DND-41 (cell line): Measurements from ENCODE around the gene NTS.

Experiments used
- ATAC-seq: fragments of 200-7000 bp; cut with Tn5 transposase; 3 replicates; pipeline ENCODE4 v1.9.1; 2021; ENCODE audit warnings: low read depth; ENCODE audit not compliant: insufficient read depth
- DNase-seq: peaks from one replicate; pipeline ENCODE4 v3.0.0-alpha.2; 2020
- H2AFZ ChIP-seq: 2 replicates; pipeline ENCODE4 v1.6.0; 2012; ENCODE audit warnings: low read depth, low read length
- H3K27ac ChIP-seq: 2 replicates; pipeline ENCODE4 v1.5.1; 2012; ENCODE audit warnings: low read length, inconsistent platforms
- H3K27me3 ChIP-seq: fragments of 200-600 bp; sonication (generic); 2 replicates; pipeline ENCODE4 v1.6.0; 2012; ENCODE audit warnings: low read length, mild to moderate bottlenecking, inconsistent platforms; ENCODE audit not compliant: insufficient read depth, poor library complexity
- H3K36me3 ChIP-seq: 2 replicates; pipeline ENCODE4 v1.5.1; 2012; ENCODE audit warnings: low read length, inconsistent platforms; ENCODE audit not compliant: insufficient read depth
- H3K4me1 ChIP-seq: 2 replicates; pipeline ENCODE4 v1.5.1; 2012; ENCODE audit warnings: mild to moderate bottlenecking, low read length; ENCODE audit not compliant: insufficient read depth
- H3K4me2 ChIP-seq: 2 replicates; pipeline ENCODE4 v1.6.0; 2012; ENCODE audit warnings: mild to moderate bottlenecking, moderate library complexity, low read length, inconsistent platforms; ENCODE audit not compliant: insufficient read depth
- H3K4me3 ChIP-seq, 2 experiments: fragments of 200-600 bp in 1 of 2; shearing (Covaris generic) in 1 of 2; 2 replicates each; pipeline ENCODE4 v1.5.1; 2012 to 2016; ENCODE audit warnings: inconsistent platforms in 2 of 2, low read length in 2 of 2, mild to moderate bottlenecking in 2 of 2, low read depth in 1 of 2, moderate library complexity in 1 of 2
- H3K79me2 ChIP-seq: 2 replicates; pipeline ENCODE4 v1.6.0; 2012; ENCODE audit warnings: low read length, inconsistent platforms; ENCODE audit not compliant: insufficient read depth
- H3K9ac ChIP-seq: 2 replicates; pipeline ENCODE4 v1.6.0; 2012; ENCODE audit warnings: low read depth, mild to moderate bottlenecking, inconsistent platforms, low read length, moderate library complexity
- H3K9me3 ChIP-seq: 2 replicates; pipeline ENCODE4 v1.5.1; 2012; ENCODE audit warnings: low read length, moderate library complexity, mild to moderate bottlenecking, inconsistent platforms; ENCODE audit not compliant: insufficient read depth, severe bottlenecking
- H4K20me1 ChIP-seq: 2 replicates; pipeline ENCODE4 v1.6.0; 2012; ENCODE audit warnings: low read length; ENCODE audit not compliant: insufficient read depth
- CTCF ChIP-seq: IDR thresholded peaks from 2 replicates; pipeline ENCODE4 v1.5.1; 2012; ENCODE audit warnings: borderline replicate concordance, low read length, moderate library complexity, mild to moderate bottlenecking; ENCODE audit not compliant: poor library complexity, severe bottlenecking; ENCODE audit errors: extremely low read depth
- EZH2 ChIP-seq: IDR thresholded peaks from 3 replicates; pipeline ENCODE4 v1.6.1; 2012; ENCODE audit warnings: borderline replicate concordance, low read depth, mild to moderate bottlenecking, moderate library complexity, low read length, inconsistent platforms; ENCODE audit not compliant: severe bottlenecking

Gene NTS

GRCh38 chr12:85874031-85874461 is at the start of gene NTS:
TSS of gene NTS (plus strand) at chr12:85874295. CDS start at chr12:85874404, 109 bp downstream.
- Histone ChIP-seq H3K9me3 (no peaks in the 10 kb centered on the region), H3K79me2 (no peaks in the 10 kb centered on the region), H3K4me2 (no peak within 1 kb of the TSS), H3K4me1 (no peaks in the 10 kb centered on the region), H3K36me3 (no peaks in the 10 kb centered on the region), H3K4me3 (no peak within 1 kb of the TSS), H4K20me1 (no peaks in the 10 kb centered on the region), H3K27ac (no peak within 1 kb of the TSS), H2AFZ (no peak within 1 kb of the TSS), H3K27me3 (no peaks in the 10 kb centered on the region), H3K9ac (no peak within 1 kb of the TSS)
- TF ChIP-seq EZH2 (no peak), CTCF (no peak)
- DNase-seq, result no peak
- ATAC-seq, result no peak

- no peak overlapping the region for H3K4me3 ChIP-seq
- no peaks in the 10 kb centered on the region for H3K36me3 ChIP-seq
- no peak for ATAC-seq
- H3K27me3 ChIP-seq, result no peaks in the 10 kb centered on the region
- no peak for DNase-seq
- no peaks in the 10 kb centered on the region for H3K79me2 ChIP-seq
- H3K4me2 ChIP-seq, result no peak overlapping the region
- no peaks in the 10 kb centered on the region for H3K9me3 ChIP-seq
- no peak overlapping the region for H3K9ac ChIP-seq
- H3K27ac ChIP-seq, result no peak overlapping the region
- no peaks in the 10 kb centered on the region for H4K20me1 ChIP-seq
- no peak overlapping the region for H2AFZ ChIP-seq
- no peaks in the 10 kb centered on the region for H3K4me1 ChIP-seq
- TF ChIP-seq EZH2, result no peak
- TF ChIP-seq CTCF, result no peak
Measured at GRCh38 chr12:85825746-85826145, 48.3 kb upstream of the NTS start.

GRCh38 chr12:85828576-85828975 is 45.5 kb upstream of the NTS start:
- Histone ChIP-seq H3K27ac (no peak overlapping the region), H3K4me3 (no peak overlapping the region), H3K4me1 (no peaks in the 10 kb centered on the region), H4K20me1 (no peaks in the 10 kb centered on the region), H3K27me3 (no peaks in the 10 kb centered on the region), H3K9ac (no peak overlapping the region), H3K36me3 (no peaks in the 10 kb centered on the region), H3K79me2 (no peaks in the 10 kb centered on the region), H2AFZ (no peak overlapping the region), H3K9me3 (no peaks in the 10 kb centered on the region), H3K4me2 (no peak overlapping the region)
- TF ChIP-seq CTCF (no peak), EZH2 (no peak)
- DNase-seq (no peak), ATAC-seq (no peak)

GRCh38 chr12:85829391-85829790 is 44.7 kb upstream of the NTS start:
- TF ChIP-seq CTCF (no peak), EZH2 (no peak)
- Histone ChIP-seq H3K4me3 (no peak overlapping the region), H3K27ac (no peak overlapping the region), H3K27me3 (no peaks in the 10 kb centered on the region), H3K4me2 (no peak overlapping the region), H4K20me1 (no peaks in the 10 kb centered on the region), H3K36me3 (no peaks in the 10 kb centered on the region), H2AFZ (no peak overlapping the region), H3K79me2 (no peaks in the 10 kb centered on the region), H3K9me3 (no peaks in the 10 kb centered on the region), H3K4me1 (no peaks in the 10 kb centered on the region), H3K9ac (no peak overlapping the region)
- DNase-seq, result no peak
- no peak for ATAC-seq
